ENCODE measurements around the gene DYSF.
A peak's percentile ranks its signal among the peaks of the same experiment; 100 is the strongest.

DYSF gene

DNA sequence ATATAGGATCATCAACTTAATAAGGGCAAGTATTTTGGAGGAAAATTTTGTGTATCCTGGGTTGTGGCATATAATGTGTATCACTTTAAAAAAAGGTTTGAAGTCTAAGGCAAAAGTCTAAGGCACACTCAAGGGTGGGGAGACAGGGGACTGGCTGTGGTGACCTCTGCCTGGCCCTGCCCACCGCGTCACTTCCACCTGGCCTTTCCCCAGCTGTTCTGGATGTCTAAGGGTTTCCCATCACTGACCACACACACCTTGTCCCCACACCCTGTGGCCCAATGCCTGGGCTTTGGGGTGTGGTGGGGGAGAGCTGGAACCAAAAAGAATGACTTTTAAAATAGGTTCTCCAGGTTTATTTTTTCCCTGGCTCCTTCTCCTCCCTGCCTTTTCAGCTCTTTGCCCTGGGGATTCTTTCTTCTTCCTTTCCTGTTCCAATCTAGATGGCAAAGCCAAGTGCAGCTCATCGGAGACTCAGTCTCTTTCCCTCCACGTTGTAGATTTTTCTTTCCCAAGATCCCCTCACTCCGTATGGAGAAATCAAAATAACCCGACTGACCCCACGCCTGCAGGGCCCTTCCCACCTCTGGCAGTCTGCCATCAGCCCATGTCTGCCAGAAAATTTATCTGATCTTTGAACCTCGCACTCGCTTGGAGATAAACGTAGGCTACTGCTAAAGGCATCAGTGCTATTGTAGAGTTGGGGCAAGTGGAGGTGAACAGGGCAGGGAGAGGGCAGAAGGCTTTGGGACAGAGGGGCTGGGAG, 257.2 kb downstream of the DYSF start (continued):
- TF ChIP-seq ZNF449 (tag by site-specific recombination; IDR thresholded peaks at IDR 0.05) (no peak), ZNF510 (tag by site-specific recombination; IDR thresholded peaks at IDR 0.05; ENCODE audit: insufficient replicate concordance) (no peak), ZNF10 (tag by site-specific recombination; IDR thresholded peaks at IDR 0.05) (no peak)
- TF ChIP-seq, protein P1, sequence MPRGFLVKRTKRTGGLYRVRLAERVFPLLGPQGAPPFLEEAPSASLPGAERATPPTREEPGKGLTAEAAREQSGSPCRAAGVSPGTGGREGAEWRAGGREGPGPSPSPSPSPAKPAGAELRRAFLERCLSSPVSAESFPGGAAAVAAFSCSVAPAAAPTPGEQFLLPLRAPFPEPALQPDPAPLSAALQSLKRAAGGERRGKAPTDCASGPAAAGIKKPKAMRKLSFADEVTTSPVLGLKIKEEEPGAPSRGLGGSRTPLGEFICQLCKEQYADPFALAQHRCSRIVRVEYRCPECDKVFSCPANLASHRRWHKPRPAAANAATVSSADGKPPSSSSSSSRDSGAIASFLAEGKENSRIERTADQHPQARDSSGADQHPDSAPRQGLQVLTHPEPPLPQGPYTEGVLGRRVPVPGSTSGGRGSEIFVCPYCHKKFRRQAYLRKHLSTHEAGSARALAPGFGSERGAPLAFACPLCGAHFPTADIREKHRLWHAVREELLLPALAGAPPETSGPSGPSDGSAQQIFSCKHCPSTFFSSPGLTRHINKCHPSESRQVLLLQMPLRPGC (tag by site-specific recombination; IDR thresholded peaks at IDR 0.05) = no peak

DNA sequence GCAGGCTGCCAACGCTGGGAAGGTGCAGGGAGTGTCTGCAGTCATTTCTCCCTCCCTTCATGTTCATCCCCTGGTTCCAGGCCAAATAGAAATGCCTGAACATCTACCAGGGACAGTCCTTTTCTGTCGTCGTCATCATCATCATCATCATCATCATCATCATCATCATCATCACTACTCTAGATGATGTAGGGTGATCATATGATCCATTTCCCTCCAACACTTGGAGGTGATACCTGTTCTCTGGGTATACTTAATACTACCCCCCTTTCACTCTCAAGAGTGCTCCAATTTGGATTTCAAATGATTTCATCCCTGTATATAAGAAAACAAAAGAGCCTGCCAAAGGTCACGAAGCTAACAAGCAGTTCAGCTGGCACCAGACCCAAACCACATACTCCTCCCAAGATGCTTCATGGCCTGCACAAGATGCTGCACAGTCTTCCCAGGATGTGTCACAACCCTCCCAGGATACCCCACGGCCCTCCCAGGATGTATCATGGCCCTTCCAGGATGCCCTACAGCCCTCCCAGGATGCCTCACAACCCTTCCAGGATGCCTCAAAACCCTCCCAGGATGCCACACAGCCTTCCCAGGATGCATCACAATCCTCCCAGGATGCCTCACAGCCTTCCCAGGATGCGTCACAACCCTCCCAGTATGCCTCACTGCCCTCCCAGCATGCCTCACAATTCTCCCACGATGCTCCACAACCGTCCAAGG, 257.9 kb downstream of the DYSF start:
- peak; percentile 92 for TF ChIP-seq ZNF513 (tag by site-specific recombination; IDR thresholded peaks at IDR 0.05)
- no peak for TF ChIP-seq ZBTB21 (tag by site-specific recombination; IDR thresholded peaks at IDR 0.05)
- peak; percentile 81 for TF ChIP-seq ZNF76 (tag by site-specific recombination; IDR thresholded peaks at IDR 0.05; ENCODE audit: borderline replicate concordance, low read depth)
- CTCF ChIA-PET = interaction anchor here (0.7 kb wide), 1 partner anchor 155 kb away, joined by 3 read pairs; no protein-coding TSS in a partner anchor

DNA sequence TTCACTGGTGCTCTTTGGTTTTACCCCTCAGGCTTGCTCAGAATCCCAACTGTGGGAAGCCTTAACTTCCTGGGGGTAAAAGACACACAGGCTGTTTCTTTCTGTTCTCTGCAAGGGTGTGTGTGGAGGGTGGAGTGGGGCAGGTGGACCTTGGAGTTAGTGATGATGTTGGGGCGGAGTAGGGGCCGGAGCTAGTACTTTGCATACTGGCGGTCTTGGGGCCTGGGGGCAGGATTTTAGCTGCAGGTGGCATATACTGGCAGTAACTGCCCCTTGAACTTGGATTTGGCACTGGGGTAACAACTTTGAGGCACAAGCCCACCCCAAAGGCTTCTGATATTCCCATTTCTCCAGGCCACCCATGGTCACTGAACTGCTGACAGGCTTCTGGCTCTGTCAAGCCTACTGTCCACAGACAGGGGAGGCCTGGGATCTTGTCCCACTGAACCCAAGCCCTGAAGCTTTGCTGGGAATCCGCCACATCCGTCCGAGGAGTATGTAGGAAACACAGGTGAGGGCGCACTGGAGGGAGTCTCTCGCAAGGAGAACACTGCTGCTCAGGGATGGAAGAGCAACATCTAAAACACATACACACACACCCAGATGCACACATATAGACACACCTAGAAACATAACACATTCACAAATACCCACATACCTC, 258.9 kb downstream of the DYSF start:
- no peaks in the 10 kb centered on the region for H3K9me3 ChIP-seq (ENCODE audit: control insufficient read depth, insufficient read depth, low read depth, low read length)
- H3K4me3 ChIP-seq (ENCODE audit: low read depth, low read length) = no peak overlapping the region
- no peaks in the 10 kb centered on the region for H3K4me1 ChIP-seq (ENCODE audit: control insufficient read depth, insufficient read depth, low read length)
- no peaks in the 10 kb centered on the region for H3K36me3 ChIP-seq (ENCODE audit: control insufficient read depth in 2 of 2, insufficient read depth in 1 of 2, low read length in 2 of 2)
- POLR2A ChIA-PET = no interaction called here
- TF ChIP-seq KLF1 (tag by site-specific recombination; IDR thresholded peaks at IDR 0.05) (no peak), ZNF558 (tag by site-specific recombination; IDR thresholded peaks at IDR 0.05) (no peak), ZNF426 (tag by site-specific recombination; IDR thresholded peaks at IDR 0.05) (no peak), ZNF561 (tag by site-specific recombination; IDR thresholded peaks at IDR 0.05; ENCODE audit: borderline replicate concordance) (no peak), ZIC2 (tag by site-specific recombination; IDR thresholded peaks at IDR 0.05) (no peak), ZBTB48 (tag by site-specific recombination; IDR thresholded peaks at IDR 0.05) (no peak), ZNF391 (tag by site-specific recombination; IDR thresholded peaks at IDR 0.05; ENCODE audit: borderline replicate concordance, low read depth) (no peak), ZNF530 (tag by site-specific recombination; IDR thresholded peaks at IDR 0.05; ENCODE audit: low read depth) (no peak), ELK4 (IDR thresholded peaks at IDR 0.05; ENCODE audit: borderline replicate concordance, low read depth, low read length) (no peak), ZNF645 (tag by site-specific recombination; IDR thresholded peaks at IDR 0.05) (no peak)
- TF ChIP-seq, protein P2, sequence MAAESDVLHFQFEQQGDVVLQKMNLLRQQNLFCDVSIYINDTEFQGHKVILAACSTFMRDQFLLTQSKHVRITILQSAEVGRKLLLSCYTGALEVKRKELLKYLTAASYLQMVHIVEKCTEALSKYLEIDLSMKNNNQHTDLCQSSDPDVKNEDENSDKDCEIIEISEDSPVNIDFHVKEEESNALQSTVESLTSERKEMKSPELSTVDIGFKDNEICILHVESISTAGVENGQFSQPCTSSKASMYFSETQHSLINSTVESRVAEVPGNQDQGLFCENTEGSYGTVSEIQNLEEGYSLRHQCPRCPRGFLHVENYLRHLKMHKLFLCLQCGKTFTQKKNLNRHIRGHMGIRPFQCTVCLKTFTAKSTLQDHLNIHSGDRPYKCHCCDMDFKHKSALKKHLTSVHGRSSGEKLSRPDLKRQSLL (tag by site-specific recombination; IDR thresholded peaks at IDR 0.05) = no peak
- TF ChIP-seq, protein P3, sequence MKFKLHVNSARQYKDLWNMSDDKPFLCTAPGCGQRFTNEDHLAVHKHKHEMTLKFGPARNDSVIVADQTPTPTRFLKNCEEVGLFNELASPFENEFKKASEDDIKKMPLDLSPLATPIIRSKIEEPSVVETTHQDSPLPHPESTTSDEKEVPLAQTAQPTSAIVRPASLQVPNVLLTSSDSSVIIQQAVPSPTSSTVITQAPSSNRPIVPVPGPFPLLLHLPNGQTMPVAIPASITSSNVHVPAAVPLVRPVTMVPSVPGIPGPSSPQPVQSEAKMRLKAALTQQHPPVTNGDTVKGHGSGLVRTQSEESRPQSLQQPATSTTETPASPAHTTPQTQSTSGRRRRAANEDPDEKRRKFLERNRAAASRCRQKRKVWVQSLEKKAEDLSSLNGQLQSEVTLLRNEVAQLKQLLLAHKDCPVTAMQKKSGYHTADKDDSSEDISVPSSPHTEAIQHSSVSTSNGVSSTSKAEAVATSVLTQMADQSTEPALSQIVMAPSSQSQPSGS (tag by site-specific recombination; IDR thresholded peaks at IDR 0.05; ENCODE audit: low read depth) = no peak
- H3K27ac ChIP-seq (ENCODE audit: extremely low read depth, low read depth, low read length) = no peak overlapping the region
- CTCF ChIA-PET = no interaction called here

More for the DNA sequence above, 257.9 kb downstream of the DYSF start:
- Histone ChIP-seq H3K36me3 (ENCODE audit: control insufficient read depth in 2 of 2, insufficient read depth in 1 of 2, low read length in 2 of 2) (no peaks in the 10 kb centered on the region), H3K4me3 (ENCODE audit: low read depth, low read length) (no peak overlapping the region), H3K4me1 (ENCODE audit: control insufficient read depth, insufficient read depth, low read length) (no peaks in the 10 kb centered on the region), H3K27ac (ENCODE audit: extremely low read depth, low read depth, low read length) (no peak overlapping the region), H3K9me3 (ENCODE audit: control insufficient read depth, insufficient read depth, low read depth, low read length) (no peaks in the 10 kb centered on the region)
- POLR2A ChIA-PET = no interaction called here

Measured in HEK293 (cell line).